H9 (cell line): ENCODE data around the gene MPP1. TPM values are rescaled to one million over a fixed set of nuclear protein-coding genes. Genes with fewer than 3 reads are reported as not detected.

Experiments used
- DNase-seq: peaks from one replicate; pipeline ENCODE4 v3.0.0-alpha.2; 2017
- H2AFZ ChIP-seq: one replicate; pipeline ENCODE4 v1.6.1; 2013; ENCODE audit warnings: mild to moderate bottlenecking, low read length, control low read depth, moderate library complexity
- H2AK5ac ChIP-seq: 2 replicates; pipeline ENCODE4 v1.6.1; 2013; ENCODE audit warnings: low read length, control low read depth, mixed read lengths; ENCODE audit not compliant: insufficient read length
- H2BK120ac ChIP-seq: one replicate; pipeline ENCODE4 v1.6.1; 2013; ENCODE audit warnings: low read depth, mild to moderate bottlenecking, low read length, control low read depth, inconsistent platforms; ENCODE audit not compliant: poor library complexity, severe bottlenecking
- H2BK12ac ChIP-seq: 2 replicates; pipeline ENCODE4 v1.6.1; 2013; ENCODE audit warnings: low read length, control low read depth, mixed read lengths, low read depth; ENCODE audit not compliant: insufficient read length
- H2BK15ac ChIP-seq: 2 replicates; pipeline ENCODE4 v1.6.1; 2013; ENCODE audit warnings: low read depth, low read length, control low read depth
- H2BK20ac ChIP-seq: one replicate; pipeline ENCODE4 v1.6.1; 2013; ENCODE audit warnings: low read depth, mild to moderate bottlenecking, low read length, control low read depth, inconsistent platforms; ENCODE audit not compliant: poor library complexity, severe bottlenecking
- H2BK5ac ChIP-seq: 2 replicates; pipeline ENCODE4 v1.6.1; 2013; ENCODE audit warnings: low read length, control low read depth, mixed read lengths; ENCODE audit not compliant: insufficient read length
- H3K14ac ChIP-seq: 2 replicates; pipeline ENCODE4 v1.6.1; 2013; ENCODE audit warnings: low read length, control low read depth; ENCODE audit not compliant: insufficient read depth
- H3K18ac ChIP-seq: 2 replicates; pipeline ENCODE4 v1.6.1; 2013; ENCODE audit warnings: low read depth, mild to moderate bottlenecking, mixed read lengths, low read length, control low read depth; ENCODE audit not compliant: insufficient read length
- H3K23ac ChIP-seq: 2 replicates; pipeline ENCODE4 v1.6.1; 2013; ENCODE audit warnings: low read length, control low read depth, mixed read lengths, low read depth; ENCODE audit not compliant: insufficient read length
- H3K23me2 ChIP-seq: 2 replicates; pipeline ENCODE4 v1.6.1; 2013; ENCODE audit warnings: low read depth, mild to moderate bottlenecking, mixed read lengths, low read length, control low read depth; ENCODE audit not compliant: insufficient read length, poor library complexity, severe bottlenecking
- H3K27ac ChIP-seq: 2 replicates; pipeline ENCODE4 v1.5.1; 2013; ENCODE audit warnings: low read length, control low read depth, mixed read lengths, low read depth; ENCODE audit not compliant: insufficient read length
- H3K27me3 ChIP-seq: 2 replicates; pipeline ENCODE4 v1.6.1; 2013; ENCODE audit warnings: low read length, control low read depth, inconsistent platforms; ENCODE audit not compliant: insufficient read depth
- H3K4ac ChIP-seq: 2 replicates; pipeline ENCODE4 v1.6.1; 2013; ENCODE audit warnings: low read depth, mild to moderate bottlenecking, control low read depth, inconsistent platforms, low read length, moderate library complexity
- H3K4me1 ChIP-seq: 2 replicates; pipeline ENCODE4 v1.6.1; 2013; ENCODE audit warnings: low read length, control low read depth, inconsistent platforms; ENCODE audit not compliant: insufficient read depth
- H3K4me2 ChIP-seq: 2 replicates; pipeline ENCODE4 v1.6.1; 2013; ENCODE audit warnings: low read length, control low read depth, mixed read lengths; ENCODE audit not compliant: insufficient read length, insufficient read depth
- H3K56ac ChIP-seq: 2 replicates; pipeline ENCODE4 v1.6.1; 2013; ENCODE audit warnings: low read depth, mild to moderate bottlenecking, mixed read lengths, low read length, control low read depth; ENCODE audit not compliant: insufficient read length
- H3K79me1 ChIP-seq: 2 replicates; pipeline ENCODE4 v1.6.1; 2013; ENCODE audit warnings: low read depth, mild to moderate bottlenecking, moderate library complexity, low read length, control low read depth, inconsistent platforms; ENCODE audit not compliant: insufficient read depth, poor library complexity, severe bottlenecking
- H3K79me2 ChIP-seq: 2 replicates; pipeline ENCODE4 v1.6.1; 2013; ENCODE audit warnings: low read length, control low read depth, inconsistent platforms; ENCODE audit not compliant: insufficient read depth
- H3K9ac ChIP-seq: 2 replicates; pipeline ENCODE4 v1.6.1; 2013; ENCODE audit warnings: low read length, control low read depth, mixed read lengths; ENCODE audit not compliant: insufficient read length; ENCODE audit errors: extremely low read depth
- H3K9me3 ChIP-seq: one replicate; pipeline ENCODE4 v1.6.1; 2013; ENCODE audit warnings: low read depth, low read length, inconsistent platforms; ENCODE audit not compliant: control insufficient read depth
- H3T11ph ChIP-seq: one replicate; pipeline ENCODE4 v1.6.1; 2013; ENCODE audit warnings: mild to moderate bottlenecking, low read length, control low read depth, inconsistent platforms
- H4K20me1 ChIP-seq: one replicate; pipeline ENCODE4 v1.6.1; 2013; ENCODE audit not compliant: control insufficient read depth, insufficient read length, insufficient read depth
- H4K5ac ChIP-seq: 2 replicates; pipeline ENCODE4 v1.6.1; 2013; ENCODE audit warnings: low read depth, mild to moderate bottlenecking, mixed read lengths, low read length, control low read depth; ENCODE audit not compliant: insufficient read length
- H4K8ac ChIP-seq: replicated peaks from 2 replicates; pipeline ENCODE4 v1.6.1; 2013; ENCODE audit warnings: low read length, control low read depth, mixed read lengths, low read depth; ENCODE audit not compliant: insufficient read length
- H4K91ac ChIP-seq: 2 replicates; pipeline ENCODE4 v1.6.1; 2013; ENCODE audit warnings: low read depth, mild to moderate bottlenecking, moderate library complexity, mixed read lengths, low read length, control low read depth; ENCODE audit not compliant: insufficient read length
- H3K27ac Mint-ChIP-seq, 3 experiments: 2 replicates in 2 of 3; 3 replicates in 1 of 3; pipeline ENCODE4 v1.8.0; 2020 to 2021; ENCODE audit warnings: mixed read lengths in 3 of 3, mild to moderate bottlenecking in 1 of 3, moderate library complexity in 1 of 3
- H3K27me3 Mint-ChIP-seq: 2 replicates; pipeline ENCODE4 v1.8.0; 2021; ENCODE audit warnings: low read depth, mild to moderate bottlenecking, moderate library complexity, mixed read lengths
- H3K36me3 Mint-ChIP-seq, 3 experiments: 2 replicates in 2 of 3; 3 replicates in 1 of 3; pipeline ENCODE4 v1.8.0; 2020 to 2021; ENCODE audit warnings: low read depth in 3 of 3, mixed read lengths in 3 of 3; ENCODE audit not compliant: insufficient read depth in 1 of 3
- H3K4me1 Mint-ChIP-seq, 2 experiments: 2 replicates each; pipeline ENCODE4 v1.8.0; 2020; ENCODE audit warnings: mixed read lengths in 2 of 2
- H3K4me3 Mint-ChIP-seq, 2 experiments: 2 replicates in 1 of 2; 3 replicates in 1 of 2; pipeline ENCODE4 v1.8.0; 2020 to 2021; ENCODE audit warnings: mild to moderate bottlenecking in 2 of 2, mixed read lengths in 2 of 2, moderate library complexity in 1 of 2
- H3K9me3 Mint-ChIP-seq, 2 experiments: 2 replicates in 1 of 2; 3 replicates in 1 of 2; pipeline ENCODE4 v1.8.0; 2020; ENCODE audit warnings: mild to moderate bottlenecking in 2 of 2, mixed read lengths in 2 of 2, moderate library complexity in 1 of 2
- WGBS: extraction: QIAGEN DNeasy Blood & Tissue Kit; methylation state at CpG from one replicate; pipeline ENCODE4 v1.1.7; 2013; ENCODE audit warnings: missing lambda C conversion rate, low lambda C conversion rate, mixed read lengths; ENCODE audit not compliant: insufficient read length; ENCODE audit errors: extremely low coverage; 5-methylcytosine and 5-hydroxymethylcytosine counted together
- total RNA-seq: library from RNA; stranded (reverse); gene quantifications from 2 replicates; pipeline ENCODE4 v1.2.1, GENCODE V29; 2021
- TF ChIP-seq, protein P1 (sequence below): fragments of 200-600 bp; sonication (generic); conservative IDR thresholded peaks from 3 replicates; pipeline ENCODE4 v1.8.0; 2021; ENCODE audit warnings: antibody characterized with exemption, mild to moderate bottlenecking

The MPP1 gene
- total RNA-seq, 1 experiment from 2014 or later = 17.9 TPM

GRCh38 chrX:154750301-154751202 is 54.7 kb downstream of the MPP1 start, which contains the start of gene GAB3:
Gene GAB3 (minus strand): TSS chrX:154751077. CDS start chrX:154751025, 52 bp downstream.
- DNase-seq = no peak
- Histone ChIP-seq H3K79me2 (no peaks in the 10 kb centered on the region), H4K91ac (no peak within 1 kb of the TSS), H3K27me3 (peaks cover 20% of the 10 kb centered on the region; the same call in 1 of the 2 replicates), H4K5ac (no peak within 1 kb of the TSS), H3K14ac (no peak within 1 kb of the TSS; the same call in 1 of the 2 replicates), H4K8ac (no peak within 1 kb of the TSS), H4K20me1 (no peaks in the 10 kb centered on the region), H2AK5ac (no peak within 1 kb of the TSS), H2BK15ac (no peak within 1 kb of the TSS), H3K79me1 (no peaks in the 10 kb centered on the region), H3K9ac (no peak within 1 kb of the TSS), H2BK20ac (no peak within 1 kb of the TSS), H3K18ac (no peak within 1 kb of the TSS), H2BK5ac (no peak within 1 kb of the TSS), H2BK12ac (no peak within 1 kb of the TSS), H2AFZ (no peak within 1 kb of the TSS), H3K4me1 (no peaks in the 10 kb centered on the region; the same call in 1 of the 2 replicates), H3K9me3 (peaks cover 12% of the 10 kb centered on the region), H2BK120ac (no peak within 1 kb of the TSS), H3K4ac (no peak within 1 kb of the TSS), H3K4me2 (peak within 1 kb of the TSS; percentile 55), H3K23ac (no peak within 1 kb of the TSS), H3K56ac (no peak within 1 kb of the TSS), H3K23me2 (no peaks in the 10 kb centered on the region), H3K27ac (no peak within 1 kb of the TSS), H3T11ph (no peak within 1 kb of the TSS)
- WGBS = no CpG with 5 or more reads among the region's 98 CpGs
- TF ChIP-seq, protein P1, sequence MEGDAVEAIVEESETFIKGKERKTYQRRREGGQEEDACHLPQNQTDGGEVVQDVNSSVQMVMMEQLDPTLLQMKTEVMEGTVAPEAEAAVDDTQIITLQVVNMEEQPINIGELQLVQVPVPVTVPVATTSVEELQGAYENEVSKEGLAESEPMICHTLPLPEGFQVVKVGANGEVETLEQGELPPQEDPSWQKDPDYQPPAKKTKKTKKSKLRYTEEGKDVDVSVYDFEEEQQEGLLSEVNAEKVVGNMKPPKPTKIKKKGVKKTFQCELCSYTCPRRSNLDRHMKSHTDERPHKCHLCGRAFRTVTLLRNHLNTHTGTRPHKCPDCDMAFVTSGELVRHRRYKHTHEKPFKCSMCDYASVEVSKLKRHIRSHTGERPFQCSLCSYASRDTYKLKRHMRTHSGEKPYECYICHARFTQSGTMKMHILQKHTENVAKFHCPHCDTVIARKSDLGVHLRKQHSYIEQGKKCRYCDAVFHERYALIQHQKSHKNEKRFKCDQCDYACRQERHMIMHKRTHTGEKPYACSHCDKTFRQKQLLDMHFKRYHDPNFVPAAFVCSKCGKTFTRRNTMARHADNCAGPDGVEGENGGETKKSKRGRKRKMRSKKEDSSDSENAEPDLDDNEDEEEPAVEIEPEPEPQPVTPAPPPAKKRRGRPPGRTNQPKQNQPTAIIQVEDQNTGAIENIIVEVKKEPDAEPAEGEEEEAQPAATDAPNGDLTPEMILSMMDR = no peak
- Mint-ChIP-seq H3K4me1 (peaks cover 6 to 9% of the 10 kb centered on the region in 2 experiments; a peak in 3 of 4 replicates), H3K27ac (no peak within 1 kb of the TSS), H3K9me3 (peaks cover 61% of the 10 kb centered on the region in 2 experiments), H3K27me3 (peaks cover 50% of the 10 kb centered on the region), H3K36me3 (peaks cover 0 to 8% (median 5%) of the 10 kb centered on the region in 3 experiments; a peak in 5 of 7 replicates), H3K4me3 (peak within 1 kb of the TSS; percentile 43 to 72)
